Posterior cingulate gyrus (tissue), 11 donors: ENCODE results near the gene NSFL1C.
A peak's percentile ranks its signal among the peaks of the same experiment; 100 is the strongest.
"Not testable (repeated sequence)": the region's sequence is repeated elsewhere in the genome, so short reads cannot be mapped to it uniquely, and the experiment has no call there.

Experiments
- DNase-seq, 10 donors: peaks; one replicate each; pipeline versions ENCODE4 v3.0.0 to v3.0.0-alpha.2; 2020 to 2021; ENCODE audit warnings: mixed read lengths in 3 of 10
- intact Hi-C: fragments of 100-400 bp; cut with DNase I; formaldehyde crosslinking; loops from one replicate; pipeline ENCODE4 v1.15.1; 2023

NSFL1C gene

DNA sequence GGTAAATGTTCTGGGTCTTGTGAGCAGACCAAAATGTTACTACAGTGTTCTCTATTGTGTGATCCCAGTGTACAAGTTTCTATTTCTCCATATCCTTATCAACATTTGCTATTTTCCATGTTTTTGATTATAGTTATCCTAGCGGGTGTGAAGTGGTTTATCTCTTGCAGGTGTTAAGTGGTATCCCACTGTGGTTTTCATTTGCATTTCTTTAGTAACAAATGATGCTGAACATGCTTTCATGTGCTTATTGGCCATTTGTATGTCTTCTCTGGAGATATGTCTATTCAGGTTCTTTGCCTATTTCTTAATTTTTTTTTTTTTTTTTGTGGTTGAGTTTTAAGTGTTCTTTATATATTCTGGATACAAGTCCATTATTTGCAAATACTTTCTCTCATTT lies 35.5 kb downstream of the NSFL1C start:
- DNase-seq, result no peak
- intact Hi-C loops, result no loop called here

DNA sequence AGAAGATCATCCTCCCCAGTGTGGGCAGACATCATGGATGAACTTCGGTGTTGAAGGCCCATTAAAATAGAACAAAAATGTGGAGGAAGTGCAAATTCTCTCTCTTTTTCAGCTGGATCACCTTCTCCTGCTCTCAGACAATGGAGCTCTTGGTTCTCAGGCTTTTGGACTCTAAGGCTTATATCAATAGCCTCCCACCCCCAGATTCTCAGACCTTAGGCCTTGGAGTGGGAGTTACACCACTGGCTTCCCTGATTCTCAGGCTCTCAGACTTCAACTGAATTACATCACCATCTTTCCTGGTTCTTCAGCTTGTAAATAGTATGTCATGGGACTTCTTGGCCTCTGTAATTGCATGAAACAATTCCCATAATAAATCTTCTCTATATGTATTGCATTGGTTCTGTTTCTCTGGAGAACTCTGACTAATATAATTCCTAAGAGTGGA lies 36.6 kb downstream of the NSFL1C start:
- intact Hi-C loops, result no loop called here

DNA sequence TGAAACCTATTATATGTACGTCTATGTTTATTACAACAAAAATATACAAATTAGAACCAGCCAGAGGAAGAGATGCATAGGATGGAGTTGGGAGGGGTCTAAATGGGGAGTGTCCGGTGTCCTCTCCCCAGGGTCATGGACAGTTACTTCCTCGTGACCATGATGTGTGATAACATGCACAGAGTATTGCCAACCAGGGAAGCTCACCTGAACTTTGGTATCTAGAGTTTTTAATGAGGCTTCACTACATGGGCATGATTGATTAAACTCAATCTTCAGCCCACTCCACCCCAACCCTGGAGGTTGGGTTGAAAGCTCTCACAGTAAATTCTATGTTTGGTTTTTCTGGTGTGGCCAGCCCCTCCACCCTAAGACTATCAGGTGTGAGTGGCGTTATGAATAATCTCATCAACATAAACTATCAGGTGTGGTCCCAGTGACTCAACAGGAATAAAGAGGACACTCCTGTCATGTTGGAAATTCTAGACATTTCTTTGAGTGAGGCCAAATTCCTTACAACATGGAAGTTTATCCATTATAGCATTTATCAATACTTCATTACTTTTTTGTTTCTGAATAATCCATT lies 37.4 kb downstream of the NSFL1C start:
- no peak for DNase-seq
- intact Hi-C loops, result no loop called here

More for the DNA sequence above, 36.6 kb downstream of the NSFL1C start:
- DNase-seq, result no peak

DNA sequence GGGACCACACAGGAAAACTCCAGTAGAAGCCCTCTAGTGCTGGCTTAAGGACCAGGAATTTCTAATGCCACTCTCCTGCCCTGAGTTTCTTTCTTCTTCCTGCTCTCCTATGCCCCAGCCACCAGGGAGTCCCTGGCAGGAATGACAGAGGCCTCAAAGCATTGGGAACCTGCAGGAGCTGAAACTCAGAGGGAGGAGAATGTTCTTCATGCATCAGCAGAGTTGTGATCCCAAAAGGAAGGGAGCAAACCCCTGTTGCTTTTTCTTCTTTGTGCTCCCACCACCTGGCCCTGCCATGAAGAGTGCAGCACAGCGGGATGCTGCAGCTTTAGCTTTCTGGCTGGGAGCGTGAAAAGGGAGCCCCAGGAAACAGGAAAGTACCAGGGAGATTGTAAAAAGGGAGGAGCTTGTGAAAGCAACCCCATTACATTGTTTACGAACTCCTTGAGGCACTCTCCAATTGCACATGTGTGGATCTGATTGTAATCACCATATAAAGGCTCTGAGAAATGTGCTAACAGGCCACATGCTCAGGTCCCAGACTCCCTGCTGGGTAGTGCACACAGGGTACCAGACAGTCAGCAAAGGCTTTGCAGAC lies 39.1 kb downstream of the NSFL1C start:
- no peak for DNase-seq

DNA sequence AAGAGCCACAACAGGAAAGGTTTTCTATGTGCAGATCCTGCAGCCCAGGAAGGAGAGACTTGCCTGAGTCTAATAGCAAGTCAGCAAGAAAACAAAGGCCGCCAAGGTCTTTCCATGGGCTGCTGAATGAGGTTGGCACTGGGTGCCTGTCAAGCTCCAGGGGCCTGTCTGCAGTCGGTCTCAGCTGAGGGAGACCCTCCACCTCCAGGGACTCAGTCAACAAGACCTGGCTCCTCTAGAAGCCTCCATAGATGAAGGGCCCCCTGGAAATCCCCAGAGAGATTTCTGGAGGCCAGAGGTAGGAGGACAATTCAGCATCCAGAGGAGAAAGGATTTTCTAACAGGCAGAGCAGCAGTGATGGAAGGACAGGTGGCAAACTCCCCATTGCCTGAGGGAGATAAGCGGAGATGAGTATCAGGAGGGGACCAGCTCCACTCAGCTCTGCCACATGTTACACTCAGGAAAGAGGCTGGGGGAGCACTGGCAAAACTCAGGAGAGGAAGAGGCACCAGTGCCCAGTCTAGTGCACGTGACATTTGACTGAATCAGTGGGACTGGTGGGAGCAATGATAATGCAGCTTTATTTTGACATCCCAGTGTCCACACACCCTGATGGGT lies 40.3 kb downstream of the NSFL1C start:
- intact Hi-C loops, result no loop called here

More for the DNA sequence above, 39.1 kb downstream of the NSFL1C start:
- intact Hi-C loops, result no loop called here

DNA sequence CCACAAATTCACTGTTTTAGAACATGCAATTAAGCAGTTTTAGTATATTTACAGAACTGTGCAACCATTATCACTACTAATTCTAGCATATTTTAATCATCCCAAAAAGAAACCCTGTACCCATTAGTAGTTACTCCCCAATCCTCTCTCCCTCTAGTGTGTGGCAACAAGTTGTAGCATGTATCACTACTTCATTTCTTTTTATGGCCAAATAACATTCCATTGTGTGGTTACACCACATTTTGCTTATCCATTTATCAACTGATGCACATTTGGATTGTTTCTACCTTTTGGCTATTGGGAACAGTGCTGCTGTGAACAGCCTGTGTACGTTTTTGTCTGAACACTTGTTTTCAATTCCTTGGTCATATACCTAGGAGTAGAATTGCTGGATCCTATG lies 42.3 kb downstream of the NSFL1C start:
- DNase-seq, result no peak
- intact Hi-C loops, result no loop called here

More for the DNA sequence above, 40.3 kb downstream of the NSFL1C start:
- DNase-seq, result no peak

DNA sequence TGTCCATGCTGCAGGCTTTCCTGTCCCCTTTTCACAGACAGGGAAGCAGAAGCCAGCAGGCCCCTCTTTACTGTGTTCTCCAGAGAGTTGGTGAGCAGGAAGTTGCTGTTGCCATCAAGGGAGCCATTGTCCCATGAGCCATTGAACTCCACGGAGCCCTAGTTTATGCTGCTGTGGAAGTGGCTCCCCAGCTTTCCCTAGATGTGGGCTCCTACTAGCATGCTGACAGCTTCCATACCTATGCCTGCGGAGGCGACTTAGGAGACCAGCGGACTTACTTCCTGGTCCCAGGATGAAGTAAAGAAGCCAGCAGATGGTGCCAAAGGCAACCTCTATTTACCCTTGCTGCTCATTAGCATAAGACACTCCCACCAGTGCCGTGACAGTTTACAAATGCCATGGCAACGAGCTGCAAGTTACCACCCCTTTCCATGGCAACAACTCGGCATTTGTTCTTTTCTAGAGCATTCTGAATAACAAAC lies 43.0 kb downstream of the NSFL1C start:
- intact Hi-C loops, result no loop called here
- peak in 1 of 10 donors; percentile 7 for DNase-seq

DNA sequence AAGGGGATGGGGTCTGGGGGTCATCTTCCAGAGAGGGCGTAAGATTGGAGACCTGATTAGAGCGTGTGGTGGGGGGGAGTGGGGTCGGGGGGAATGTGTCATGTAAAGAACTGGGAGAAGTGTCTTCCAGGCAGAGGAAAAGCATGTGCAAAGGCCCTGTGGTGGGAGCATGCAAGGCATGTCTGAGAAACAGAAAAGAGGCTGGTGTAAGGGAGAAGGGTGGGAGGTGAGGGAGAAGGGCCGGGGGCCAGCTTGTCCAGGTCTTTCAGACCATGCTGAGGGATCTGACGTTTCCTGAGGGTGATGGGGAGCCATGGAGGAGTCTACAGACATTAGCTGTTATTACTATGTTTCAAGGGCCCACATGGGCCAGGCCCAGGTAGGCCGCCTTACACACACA lies 43.4 kb downstream of the NSFL1C start:
- intact Hi-C loops, result no loop called here

DNA sequence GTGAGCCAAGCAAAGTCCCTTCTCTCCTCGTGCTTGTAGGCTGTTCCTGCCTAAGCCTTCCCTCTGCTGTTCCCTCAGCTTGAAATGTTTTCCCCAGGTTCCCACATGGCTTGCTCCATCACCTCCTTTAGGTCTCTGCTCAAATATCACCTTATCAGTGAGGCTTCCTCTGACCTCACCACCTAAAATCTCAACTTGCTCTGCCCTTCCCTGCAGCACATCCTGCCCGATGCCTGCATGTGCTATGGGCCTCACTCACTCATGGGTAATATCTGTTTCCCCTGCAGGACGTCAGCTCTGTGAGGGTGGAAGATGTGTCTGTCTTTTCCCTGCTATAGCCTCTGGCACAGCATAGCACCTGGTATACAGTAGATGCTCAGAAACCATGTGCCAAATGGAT lies 43.9 kb downstream of the NSFL1C start:
- intact Hi-C loops, result no loop called here
- no peak for DNase-seq

More for the DNA sequence above, 43.4 kb downstream of the NSFL1C start:
- no peak for DNase-seq

DNA sequence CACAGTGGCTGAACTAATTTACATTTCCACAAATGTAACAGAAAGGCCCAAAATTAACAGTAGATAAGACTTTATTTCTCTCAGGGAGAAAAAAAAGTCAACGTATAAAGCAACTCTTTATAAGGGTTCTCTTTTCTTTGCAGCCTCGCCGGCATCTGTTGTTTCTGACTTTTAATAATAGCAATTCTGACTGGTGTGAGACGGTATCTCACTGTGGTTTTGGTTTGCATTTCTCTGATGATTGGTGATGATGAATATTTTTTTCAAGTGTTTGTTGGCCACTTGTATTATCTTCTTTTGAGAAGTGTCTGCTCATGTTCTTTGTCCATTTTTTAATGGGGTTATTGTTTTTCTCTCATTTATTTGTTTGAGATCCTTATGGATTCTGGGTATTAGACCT lies 46.6 kb downstream of the NSFL1C start:
- intact Hi-C loops, result no loop called here
- no peak for DNase-seq

DNA sequence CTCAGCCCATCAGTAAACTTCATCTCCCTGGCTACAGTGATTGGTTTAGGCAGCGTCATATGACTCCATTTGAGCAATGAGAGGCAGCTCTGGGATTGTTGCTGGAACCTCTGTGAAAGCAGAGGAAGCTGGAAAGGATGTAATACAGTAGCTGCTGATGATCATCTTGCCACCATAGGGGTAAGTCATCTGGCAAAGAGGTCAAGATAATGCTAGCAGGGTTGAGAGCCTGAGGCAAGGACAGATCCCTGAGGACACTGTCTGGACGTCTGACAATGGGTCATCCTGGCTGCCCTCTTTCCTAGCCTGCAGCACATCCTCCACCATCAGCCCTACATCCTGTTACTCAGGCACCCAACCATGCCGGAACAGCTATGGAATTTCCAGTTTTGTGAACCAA lies 48.3 kb downstream of the NSFL1C start:
- no peak for DNase-seq
- intact Hi-C loops, result no loop called here

DNA sequence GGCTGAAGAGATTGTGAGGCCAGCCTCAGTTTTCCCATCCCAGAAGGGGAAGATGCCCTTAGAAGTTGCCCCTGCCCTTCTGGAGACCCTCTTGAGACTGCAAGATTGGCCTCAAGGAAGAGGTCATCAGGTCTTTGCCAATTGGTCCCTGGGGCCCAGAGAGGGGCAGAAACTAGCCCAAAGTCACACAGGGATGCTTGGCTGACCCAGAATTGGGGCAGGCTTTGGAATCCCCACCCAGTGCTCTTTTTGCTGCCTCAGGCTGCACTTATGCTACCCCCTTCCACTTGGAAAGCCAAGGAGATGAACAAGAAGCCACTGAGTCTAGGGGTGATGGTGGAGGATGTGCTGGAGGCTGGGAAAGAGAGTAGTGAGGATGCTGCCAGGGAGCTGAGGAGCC lies 48.9 kb downstream of the NSFL1C start:
- DNase-seq, result no peak
- intact Hi-C loops, result no loop called here

DNA sequence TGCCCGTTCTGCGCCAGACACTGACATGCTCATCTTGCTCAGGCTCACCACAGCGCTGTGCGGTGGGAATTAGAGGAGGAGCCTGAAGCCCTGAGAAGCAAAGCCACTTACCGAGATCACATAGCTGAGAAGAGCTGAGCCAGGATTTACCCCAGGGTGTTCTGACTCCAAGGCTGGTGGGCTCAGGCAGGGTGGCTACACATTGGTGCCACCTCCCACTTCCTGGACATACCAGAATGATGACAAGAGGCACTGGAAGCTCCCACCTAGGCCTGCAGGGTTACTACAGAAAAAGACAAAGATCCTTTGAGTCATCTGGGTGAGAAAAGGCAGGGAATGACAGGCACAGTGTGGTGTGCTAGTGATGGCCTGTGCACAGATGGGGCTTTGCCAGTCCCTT lies 49.4 kb downstream of the NSFL1C start:
- no peak for DNase-seq
- intact Hi-C loops, result no loop called here

DNA sequence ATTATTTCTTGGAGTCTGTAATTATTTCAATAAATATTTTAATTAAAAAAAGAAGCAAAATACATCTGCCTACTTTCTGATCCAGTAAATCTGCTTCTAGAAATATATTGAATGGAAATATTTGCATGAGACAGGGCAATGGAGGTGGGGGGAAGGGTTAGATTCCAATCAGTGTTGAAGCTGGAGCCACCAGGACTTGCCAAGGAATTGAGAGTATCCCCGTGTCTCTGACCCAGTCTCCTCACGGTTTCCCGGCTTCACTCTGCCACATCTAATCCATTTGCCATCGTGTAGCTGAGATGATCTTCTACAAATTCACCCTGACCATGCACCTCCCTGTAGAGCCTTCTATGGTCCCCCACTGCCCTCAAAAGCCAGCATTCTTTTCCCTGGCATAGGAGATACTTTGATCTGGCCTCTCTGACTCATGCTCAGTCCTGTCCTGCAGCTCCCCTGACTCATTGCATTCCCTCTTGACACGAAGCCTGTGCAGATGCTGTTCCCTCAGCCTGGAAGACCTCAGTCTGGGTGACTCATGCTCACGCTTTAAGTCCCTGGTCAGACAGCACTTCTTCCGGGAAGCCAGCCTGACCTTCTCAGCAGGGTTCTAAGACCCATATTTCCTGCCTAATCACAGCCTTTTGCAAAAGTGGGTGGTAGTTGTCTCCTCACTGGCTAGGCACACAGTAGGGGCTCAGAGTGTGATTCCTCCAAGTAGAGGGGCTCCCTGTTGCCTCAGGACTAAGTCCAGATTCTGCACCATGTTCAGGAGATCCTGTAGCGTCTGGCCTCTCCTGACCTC lies 50.8 kb downstream of the NSFL1C start:
- intact Hi-C loops, result no loop called here
- no peak for DNase-seq

DNA sequence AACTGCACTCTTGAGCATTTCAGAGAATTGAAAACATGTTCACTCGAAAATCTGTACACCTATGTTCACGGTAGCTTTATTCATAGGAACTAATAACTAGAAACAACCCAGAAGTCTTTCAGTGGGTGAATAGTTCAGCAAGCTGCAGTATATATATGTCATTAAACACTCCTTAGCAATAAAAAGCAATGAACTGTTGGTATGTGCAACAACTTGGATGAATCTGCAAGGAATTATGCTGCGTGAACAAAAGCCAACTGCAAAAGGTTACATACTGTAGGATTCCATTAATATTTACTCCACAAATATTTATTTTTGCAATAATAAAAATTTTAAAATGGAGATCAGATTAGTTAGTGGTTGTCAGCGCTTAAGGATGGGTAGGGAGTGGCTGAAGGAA lies 51.7 kb downstream of the NSFL1C start:
- DNase-seq, result no peak
- intact Hi-C loops, result no loop called here

DNA sequence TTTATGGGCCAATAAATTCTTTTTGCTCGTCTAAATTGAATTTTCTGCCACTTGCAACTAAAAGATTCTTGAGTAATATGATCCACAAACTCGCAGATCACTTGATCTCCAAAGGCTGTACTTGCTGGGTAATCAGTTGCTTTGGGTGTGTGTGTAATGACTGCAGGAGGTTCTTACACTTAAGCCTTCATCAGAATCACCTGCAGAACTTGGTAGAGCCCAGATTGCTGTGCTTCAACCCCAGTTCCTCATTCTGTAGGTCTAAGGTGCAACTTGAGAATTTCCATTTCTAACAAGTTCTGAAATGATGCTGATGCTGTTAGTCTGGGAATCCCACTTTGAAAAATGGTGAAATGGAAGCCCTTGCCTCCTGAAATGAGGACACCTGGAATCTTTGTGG lies 60.8 kb downstream of the NSFL1C start:
- no peak for DNase-seq
- intact Hi-C loops, result no loop called here

DNA sequence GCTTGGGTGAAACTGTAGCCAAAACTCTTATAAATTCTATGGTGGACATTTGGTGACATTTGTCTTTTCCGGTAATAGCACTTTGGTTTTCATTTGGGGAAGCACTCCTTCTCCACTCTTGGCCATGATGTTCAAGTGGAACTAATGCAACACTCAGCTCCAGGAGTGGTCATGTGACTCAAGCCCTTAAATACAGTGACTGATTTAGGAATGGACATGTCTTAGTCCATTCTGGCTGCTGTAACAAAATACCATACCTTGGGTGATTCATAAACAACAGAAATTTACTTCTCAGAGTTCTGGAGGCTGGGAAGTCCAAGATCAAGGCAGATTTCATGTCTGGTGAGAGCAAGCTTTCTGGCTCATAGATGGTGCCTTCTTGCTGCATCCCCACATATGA lies 63.0 kb downstream of the NSFL1C start:
- no peak for DNase-seq
- intact Hi-C loops, result no loop called here

DNA sequence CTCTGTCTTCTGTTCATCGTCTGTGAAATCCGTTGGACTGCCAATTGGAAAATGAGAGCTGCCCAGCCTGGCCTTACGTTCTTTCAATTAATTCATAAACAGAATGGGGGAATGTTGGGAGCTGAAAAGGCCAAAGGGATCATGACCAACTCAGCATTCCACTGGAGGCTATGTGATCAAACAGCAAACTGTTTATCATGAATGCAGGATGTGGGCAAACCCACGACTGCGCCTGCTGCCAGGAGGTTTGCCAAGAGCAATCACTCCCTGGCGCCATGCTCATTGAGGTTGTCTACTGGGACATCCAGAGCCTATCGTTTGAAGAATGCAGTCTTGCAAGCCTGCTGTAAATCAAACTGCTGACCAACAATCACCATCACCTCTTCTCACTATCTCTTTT lies 64.5 kb downstream of the NSFL1C start:
- intact Hi-C loops, result no loop called here
- no peak for DNase-seq

DNA sequence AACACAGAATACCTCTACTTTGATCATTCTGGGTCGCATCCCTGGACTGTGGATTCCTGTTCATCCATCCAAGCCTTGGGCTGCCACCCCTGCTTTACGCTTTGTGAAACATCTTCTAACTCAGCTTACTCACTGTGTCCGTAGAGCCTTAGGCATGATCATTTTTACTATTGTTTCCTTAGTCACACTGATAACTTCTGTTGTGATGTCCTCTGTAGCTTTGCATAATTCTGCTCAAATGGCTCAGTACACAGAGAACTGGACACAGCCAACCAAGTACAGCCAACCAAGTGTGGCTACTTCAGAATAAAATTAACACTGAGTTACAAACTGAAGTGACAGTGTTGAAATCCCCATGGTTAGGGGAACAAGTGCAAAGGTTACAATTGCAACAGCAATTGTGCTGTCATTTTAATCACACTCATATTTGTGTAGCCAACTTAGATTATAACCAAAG lies 65.2 kb downstream of the NSFL1C start:
- no peak for DNase-seq
- intact Hi-C loops, result no loop called here

DNA sequence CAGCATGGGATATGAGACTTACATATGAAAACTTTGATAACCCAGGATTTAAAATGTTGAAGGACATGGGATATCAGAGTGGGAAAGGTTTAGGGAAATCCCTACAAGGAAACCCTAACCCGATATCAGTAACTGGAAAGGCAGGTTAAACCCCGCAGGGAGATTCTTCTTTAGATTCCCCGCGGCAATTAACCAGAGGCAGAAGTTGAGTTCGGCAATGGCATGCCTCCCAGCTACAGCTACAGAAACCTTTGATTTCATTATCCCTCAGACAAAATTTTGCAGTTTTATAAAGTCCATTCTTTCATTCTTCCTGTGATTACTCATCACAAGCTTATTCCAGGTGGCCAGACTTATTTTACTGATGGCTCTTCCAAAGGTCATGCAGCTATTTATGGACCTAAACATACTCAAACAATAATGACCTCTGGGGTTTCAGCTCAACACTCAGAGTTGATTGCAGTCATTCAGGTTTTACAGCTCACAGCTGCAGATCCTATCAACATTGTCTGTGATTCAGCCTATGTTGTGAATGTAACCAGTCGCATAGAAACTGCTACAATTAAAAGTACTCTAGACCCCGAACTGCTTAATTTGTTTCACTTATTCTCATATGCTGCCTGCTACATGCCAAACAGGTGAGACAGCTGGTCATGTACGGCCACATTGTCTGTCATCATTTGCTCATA lies 66.8 kb downstream of the NSFL1C start:
- DNase-seq, intact Hi-C loops: not testable (repeated sequence)

DNA sequence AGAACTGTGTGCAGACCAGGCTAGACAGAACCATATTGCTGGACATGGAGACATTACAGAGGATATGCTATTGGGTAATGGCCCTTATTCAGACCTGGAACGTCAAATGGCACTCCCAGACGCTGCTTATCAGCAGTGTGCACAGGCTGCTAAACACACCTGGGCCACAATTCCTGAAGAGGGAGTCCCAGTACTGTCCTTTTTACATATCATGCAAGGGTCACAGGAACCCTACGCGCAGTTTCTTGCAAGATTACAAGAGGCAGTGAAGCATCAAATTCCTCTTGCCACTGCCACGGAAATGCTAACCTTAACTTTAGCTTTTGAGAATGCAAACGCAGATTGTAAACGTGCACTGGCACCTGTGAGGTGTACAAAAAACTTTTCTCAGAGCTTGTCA lies 68.5 kb downstream of the NSFL1C start:
- DNase-seq, intact Hi-C loops: not testable (repeated sequence)
